GM18868 (cell line): ENCODE measurements around the gene PEX5L.

ENCODE experiments used
- ATAC-seq: cut with Tn5 transposase; IDR thresholded peaks from one replicate; pipeline ENCODE4 v1.9.1; 2021; ENCODE audit warnings: mild to moderate bottlenecking, moderate library complexity; ENCODE audit not compliant: unreplicated experiment

The PEX5L gene, protein sequence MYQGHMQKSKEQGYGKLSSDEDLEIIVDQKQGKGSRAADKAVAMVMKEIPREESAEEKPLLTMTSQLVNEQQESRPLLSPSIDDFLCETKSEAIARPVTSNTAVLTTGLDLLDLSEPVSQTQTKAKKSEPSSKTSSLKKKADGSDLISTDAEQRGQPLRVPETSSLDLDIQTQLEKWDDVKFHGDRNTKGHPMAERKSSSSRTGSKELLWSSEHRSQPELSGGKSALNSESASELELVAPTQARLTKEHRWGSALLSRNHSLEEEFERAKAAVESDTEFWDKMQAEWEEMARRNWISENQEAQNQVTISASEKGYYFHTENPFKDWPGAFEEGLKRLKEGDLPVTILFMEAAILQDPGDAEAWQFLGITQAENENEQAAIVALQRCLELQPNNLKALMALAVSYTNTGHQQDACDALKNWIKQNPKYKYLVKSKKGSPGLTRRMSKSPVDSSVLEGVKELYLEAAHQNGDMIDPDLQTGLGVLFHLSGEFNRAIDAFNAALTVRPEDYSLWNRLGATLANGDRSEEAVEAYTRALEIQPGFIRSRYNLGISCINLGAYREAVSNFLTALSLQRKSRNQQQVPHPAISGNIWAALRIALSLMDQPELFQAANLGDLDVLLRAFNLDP

DNA sequence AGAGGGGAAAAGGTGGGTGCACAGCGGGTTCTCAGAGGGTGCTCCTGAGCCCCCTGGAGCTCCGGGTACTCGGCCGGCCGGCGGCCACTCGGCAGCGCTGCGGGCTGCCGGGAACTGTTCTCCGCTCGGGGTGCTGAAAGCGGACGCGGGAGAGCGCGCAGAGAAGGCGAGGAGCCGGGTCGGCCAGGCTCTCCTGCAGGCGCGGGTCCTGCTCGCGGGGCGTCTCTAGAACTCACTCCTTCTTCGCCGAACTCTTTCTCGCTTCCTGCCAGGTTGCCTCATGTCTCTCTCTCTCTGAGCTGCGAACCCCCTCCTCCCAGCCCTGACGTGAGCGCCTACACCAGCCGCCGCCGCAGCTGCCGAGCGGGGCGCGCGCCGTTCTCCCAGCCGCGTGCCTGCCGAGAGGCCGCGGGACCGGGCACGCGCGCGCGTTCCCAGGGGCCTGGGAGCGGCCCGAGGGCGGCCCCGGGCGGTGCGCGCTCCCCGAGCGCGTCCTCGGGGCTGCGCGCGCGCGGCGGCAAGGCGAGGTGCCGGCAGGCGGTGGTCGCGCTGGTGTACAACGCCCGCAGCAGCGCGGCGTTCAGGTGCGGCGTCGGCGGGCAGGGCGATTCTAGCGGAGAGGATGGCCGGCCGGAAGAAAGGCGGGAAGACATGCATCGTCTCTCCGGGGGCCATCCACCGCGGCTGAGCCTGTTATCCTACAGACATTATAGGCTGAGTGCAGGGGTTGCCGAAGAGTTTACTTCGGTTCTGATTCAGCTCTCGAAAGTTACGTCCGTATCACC lies at the start of gene PEX5L:
Gene PEX5L, minus strand, starts transcription at position 267 of the 785 bp plus-strand sequence. CDS start 338 bp downstream, outside the sequence.
- ATAC-seq, result peak; percentile 78

DNA sequence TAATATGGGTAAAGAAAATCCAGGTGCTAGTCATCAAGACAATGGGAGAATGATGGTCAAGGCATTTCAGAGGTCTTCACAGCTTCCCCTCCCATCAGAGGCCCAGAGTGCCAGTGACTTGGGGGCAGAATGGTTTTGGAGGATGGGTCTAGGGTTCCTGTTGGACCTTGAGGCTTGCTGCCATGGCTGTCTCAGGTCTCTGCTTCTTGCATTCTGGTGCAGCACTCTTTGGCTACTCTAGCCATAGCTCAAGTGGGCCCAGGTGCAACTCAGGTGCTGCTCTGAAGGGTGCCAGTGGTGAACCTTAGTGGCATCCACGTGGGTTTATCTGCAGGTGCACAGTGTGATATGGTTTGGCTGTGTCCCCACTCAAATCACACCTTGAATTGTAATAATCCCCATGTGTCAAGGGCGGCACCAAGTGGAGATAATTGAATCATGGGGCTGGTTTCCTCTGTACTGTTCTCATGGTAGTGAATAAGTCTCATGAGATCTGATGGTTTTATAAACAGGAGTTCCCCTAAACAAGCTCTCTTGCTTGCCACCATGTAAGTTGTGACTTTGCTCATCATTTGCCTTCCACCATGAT lies 48.5 kb upstream of the PEX5L start:
- ATAC-seq, result peak; percentile 51

DNA sequence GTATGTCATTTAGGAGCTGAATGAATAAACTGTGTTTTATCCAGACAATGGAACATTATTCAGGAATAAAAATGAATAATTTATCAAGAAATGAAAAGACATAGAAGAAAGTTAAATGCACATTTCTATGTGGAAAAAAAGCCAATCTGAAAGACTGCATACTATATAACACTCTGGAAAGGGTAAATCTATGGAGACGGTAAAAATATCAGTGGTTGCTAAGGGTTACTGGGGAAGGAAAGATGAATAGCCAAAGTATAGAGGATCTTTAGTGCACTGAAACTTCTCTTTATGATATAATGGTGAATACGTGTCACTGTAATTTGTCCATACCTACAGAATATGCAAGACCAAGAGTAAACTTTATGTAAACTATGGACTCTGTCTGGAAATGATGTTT lies 46.0 kb upstream of the PEX5L start:
- no peak for ATAC-seq

DNA sequence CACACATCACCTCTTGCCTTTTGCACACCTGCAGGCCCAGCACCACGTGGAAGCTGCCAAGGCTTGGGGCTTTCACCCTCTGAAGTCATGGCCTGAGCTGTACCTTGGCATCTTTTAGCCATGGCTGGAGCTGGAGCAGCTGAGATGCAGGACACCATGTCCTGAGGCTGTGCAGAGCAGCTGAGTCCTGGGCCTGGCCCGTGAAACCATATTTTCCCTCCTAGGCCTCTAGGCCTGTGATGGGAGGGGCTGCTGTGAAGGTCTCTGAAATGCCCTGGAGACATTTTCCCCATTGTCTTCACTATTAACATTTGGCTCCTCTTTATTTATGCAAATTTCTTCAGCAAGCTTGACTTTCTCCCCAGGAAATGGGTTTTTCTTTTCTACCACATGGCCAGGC lies 41.9 kb upstream of the PEX5L start:
- ATAC-seq, result no peak

DNA sequence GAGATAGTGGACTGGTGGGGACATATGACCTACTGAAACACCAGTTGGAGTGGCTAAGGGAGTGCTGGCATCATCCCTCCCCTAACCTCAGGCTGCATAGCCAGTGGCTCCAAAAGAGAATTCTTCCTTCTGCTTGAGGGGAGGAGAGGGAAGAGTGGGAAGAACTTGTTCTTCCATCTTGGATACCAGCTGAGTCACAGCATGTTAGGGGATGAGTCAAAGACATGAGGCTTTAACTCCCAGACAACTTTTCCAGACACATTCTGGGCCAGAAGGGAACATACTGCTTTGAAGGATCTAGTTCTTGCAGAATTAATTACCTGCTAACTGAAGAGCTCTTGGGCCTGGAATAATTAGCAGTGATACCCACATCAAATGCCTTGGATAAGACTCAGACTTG lies 36.8 kb upstream of the PEX5L start:
- no peak for ATAC-seq

DNA sequence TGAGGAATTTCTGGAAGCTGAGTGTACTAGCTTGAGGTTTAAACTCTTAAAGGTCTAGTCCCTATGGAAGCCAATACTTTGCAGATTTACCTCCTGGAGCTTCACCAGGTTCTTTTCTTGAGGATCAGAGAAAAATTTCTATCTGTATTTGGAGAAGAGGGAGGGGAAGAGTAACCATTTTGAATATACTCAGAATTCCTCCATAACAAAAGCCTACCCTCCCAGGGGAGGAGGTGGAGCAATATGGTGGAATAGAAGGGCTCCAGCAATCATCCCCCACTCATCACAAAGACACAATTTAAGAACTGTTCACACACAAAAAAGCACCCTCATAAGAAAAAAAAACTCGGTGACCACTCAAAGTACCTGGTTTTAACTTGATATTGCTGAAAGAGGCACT lies 36.0 kb upstream of the PEX5L start:
- ATAC-seq, result no peak

DNA sequence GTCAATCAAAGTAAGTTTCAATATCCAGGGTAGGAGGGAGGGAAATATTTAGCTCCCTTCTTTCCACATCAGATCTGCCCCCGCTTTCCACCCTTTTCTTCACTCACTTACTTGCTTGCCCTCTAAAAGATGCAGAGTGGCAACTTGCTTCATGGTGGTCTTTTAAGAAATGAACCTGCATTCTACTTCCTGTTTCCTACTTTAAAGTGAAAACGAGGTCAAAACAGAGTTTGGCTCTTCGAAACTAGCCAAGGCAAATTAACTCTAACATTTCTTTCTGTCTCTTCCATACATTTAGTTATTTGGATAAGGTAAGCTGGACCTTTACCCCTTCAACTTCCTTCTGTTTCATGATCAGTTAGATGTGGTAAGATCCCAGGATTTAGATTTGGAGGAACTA lies 34.2 kb upstream of the PEX5L start:
- ATAC-seq, result no peak

DNA sequence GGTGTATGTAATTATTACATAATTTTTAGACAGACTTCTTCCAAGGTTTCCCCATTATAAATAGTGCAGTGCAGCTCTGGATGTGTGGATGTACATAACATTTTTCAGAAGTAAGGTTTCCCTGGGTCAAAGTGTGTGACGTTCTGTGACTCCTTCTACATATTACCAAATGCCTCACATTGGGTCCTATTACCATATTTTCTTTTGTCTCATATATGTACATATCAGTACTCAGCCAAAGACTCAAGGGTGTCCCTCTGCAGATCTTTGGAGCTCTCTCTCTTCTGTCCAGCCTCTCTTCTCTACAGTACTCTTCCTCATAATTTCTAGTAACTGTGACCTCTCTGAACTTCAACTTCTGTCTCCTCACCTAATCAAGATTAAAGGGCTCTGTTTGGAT lies 31.3 kb upstream of the PEX5L start:
- no peak for ATAC-seq

DNA sequence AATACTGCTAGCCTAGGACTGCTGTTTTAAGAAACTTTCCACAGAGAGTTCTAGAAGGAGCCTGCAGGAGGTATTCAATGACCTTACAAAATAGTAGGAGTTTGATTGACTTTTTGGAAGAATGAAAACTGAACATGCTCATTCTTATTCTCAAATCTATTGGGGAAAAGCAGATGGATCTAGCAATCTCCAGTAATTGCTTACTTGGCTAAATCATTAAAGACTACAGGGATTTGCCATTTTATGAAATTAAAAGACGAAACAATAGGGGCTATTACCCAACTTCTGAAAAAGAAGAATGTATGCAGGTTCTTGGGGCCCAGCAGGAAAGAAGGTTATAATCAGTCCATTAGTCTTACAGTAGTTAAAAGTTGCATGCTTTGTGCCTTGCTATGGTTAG lies 29.9 kb upstream of the PEX5L start:
- no peak for ATAC-seq

DNA sequence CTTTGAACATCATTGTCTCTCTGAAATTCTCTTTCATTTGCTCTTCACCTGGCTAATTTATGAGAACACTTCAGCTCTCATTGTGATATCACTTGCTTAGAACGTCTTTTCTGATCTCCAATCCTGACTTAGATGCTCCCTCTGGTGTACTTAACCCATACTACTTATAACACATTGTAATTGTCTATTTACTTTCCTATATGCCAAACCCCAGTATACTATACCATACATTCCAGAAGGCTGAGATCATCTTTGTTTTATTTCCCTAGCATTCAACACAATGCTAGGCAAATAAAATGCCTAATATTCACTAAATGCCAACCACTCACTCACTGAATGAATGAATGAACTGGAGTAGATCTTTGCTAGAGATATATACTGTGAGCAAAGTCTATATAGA lies 27.0 kb upstream of the PEX5L start:
- no peak for ATAC-seq

DNA sequence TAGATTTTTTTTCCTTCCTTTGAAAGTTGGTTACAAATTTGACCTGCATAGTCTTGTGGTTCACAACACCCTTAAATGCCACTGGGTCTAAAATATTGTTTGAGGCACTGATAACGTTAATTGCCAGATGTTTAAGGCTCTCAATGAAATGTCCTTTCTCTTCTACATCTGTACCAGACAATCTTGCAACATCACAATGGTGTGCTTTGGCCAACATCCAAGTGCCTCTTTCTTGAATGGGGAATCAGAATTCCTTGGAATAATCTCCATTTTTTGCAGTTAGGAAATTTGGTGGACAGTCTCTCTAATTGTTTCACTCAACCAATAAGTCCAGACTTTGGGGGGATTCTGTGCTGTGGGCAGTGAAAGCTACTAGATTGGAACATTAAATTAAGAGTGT lies 26.0 kb upstream of the PEX5L start:
- ATAC-seq, result no peak

DNA sequence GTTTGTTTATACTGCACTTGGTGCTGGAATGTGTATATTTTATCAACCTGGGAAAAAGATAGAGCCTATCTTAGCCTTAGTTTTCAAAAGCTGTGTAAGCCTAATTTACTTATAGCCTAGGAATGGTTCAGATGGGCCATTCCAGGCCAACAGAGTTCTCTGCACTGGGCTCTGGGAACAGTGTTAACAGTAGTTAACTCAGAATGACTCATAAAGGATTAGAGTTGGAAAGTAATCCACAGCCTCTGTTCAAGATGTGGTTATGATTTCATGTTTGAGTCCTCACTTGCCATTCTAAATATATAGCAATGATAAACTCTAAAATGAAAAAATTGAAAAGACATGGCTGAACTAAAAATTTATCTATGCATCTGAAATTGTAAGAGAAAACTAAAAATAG lies 22.6 kb upstream of the PEX5L start:
- no peak for ATAC-seq

DNA sequence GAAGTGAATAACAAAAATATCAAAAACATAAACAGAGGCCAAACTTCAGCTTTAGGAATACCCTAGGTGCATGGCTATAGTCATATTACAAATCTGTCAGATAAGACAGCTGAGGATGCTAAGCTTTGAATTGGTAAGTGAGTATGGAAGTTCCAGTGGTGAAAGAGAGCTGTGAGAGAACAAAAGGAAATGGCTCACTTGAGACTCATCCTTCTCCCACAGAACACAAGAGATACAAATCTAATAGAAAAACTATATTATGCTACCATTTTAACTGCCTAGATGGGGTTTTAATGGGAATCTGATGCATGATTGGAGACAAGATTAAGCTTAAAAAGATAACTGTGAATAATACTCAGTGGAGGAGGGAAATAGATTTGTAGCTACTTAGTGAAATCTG lies 21.5 kb upstream of the PEX5L start:
- ATAC-seq, result no peak

DNA sequence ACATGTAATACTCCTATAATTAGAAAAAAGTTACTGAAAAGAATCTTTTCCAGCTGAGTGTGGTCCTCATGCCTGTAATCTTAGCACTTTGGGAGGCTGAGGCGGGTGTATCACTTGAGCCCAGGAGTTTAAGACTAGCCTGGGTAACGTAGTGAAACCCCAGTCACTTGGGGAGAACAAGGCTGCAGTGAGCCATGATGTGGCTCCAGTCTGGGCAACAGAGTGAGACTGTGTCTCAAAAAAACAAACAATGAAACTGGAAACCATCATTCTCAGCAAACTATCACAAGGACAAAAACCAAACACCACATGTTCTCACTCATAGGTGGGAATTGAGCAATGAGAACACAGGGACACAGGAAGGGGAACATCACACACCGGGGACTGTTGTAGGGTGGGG lies 18.9 kb upstream of the PEX5L start:
- ATAC-seq, result peak; percentile 92

DNA sequence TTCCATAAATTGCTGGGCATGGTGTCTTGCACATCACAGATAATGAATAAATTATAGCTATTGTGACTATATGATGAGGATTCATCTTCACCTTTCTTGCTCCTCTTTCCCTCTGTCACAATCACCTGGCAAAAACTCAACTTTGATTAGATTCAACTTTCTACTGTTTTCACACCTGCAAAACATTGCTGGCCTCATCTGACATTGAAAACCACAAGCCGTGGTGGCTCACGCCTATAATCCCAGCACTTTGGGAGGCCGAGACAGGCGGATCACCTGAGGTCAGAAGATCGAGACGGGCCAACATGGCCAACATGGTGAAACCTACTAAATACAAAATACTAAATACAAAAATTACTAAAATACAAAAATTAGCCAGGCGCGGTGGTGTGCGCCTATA lies 12.7 kb upstream of the PEX5L start:
- no peak for ATAC-seq

DNA sequence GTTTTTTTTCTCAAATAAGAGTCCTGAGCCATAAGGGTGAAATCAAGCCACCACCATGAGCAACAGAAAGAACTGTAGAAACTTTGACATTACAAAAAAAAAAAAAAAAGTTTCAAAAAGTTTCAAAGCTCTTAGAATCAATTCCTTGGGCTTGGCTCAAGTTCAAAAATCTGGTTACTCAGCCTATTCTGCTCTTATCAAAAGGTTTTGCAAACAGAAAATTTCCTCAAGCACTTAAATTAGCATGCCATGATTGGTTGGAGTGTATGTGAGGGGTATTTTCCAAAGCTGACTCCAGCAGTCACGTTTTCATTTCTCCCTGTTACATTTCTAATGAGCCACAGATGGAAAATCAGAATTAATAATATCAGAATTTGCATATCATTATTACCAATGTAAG lies 12.1 kb upstream of the PEX5L start:
- ATAC-seq, result no peak

DNA sequence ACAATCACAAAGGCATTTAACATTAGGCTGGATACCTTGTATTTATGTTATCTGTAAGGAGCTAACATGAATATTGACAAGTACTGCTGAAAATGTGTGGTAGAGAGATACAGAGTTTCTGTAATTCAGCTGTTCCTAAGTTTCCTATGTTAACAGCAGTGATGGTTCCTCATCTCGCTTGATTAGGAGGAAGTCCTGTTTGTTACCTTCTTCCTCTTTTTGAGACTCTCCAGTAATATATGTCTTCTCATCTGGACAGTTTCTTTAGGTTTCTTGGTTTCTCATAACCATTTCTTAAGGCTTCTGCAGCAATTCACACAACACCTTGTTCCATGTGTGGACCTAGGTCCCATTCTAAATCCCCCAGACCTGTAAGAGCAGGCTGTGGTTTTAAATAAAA lies 11.4 kb upstream of the PEX5L start:
- ATAC-seq, result peak; percentile 97

DNA sequence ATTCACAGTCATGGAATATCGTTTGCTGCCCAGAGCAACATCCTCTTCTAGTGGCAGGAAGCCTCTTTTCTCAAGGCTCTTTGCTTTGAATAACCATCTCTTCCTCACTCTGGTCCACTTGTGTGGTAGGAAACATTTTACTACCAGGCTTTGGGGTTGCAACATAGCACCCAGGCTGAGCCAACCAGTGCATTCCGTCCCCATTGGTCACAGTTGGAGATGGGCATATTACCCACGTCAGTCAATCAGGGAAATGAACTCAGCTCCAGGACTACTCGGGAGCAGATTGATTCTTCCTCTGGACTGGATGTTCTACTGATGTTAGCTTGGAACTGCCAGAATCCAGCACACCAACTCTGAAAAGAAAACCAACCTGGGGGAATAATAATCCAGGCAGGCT lies 4.2 kb upstream of the PEX5L start:
- no peak for ATAC-seq

DNA sequence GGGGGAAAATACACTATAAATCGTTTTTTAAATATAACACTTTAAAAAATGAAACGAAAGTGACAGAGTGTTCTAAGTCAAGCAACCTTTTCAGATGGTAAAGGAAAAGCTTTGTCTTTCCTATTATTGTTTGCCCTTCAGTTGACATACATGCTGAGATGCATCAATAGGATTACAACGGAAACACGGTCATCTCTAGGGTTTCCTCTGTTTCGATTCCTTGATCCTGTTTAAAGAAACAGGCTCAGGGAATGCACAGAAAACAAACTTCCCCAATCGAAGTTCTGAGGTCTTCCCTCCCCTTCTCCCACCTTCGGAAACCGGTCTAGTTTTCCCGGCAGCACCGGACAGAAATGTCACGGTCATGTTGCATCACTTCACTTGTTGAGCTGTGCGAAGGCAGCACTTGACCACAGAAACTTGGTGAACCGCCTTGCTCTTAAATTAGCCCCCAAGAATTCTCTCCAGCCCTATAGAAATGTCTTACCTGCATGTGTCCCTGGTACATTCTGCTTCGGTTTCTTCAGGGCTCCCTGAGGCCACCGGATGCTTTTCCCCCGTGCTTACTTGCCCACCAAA lies 556 bp downstream of the PEX5L start:
- ATAC-seq, result peak; percentile 24

DNA sequence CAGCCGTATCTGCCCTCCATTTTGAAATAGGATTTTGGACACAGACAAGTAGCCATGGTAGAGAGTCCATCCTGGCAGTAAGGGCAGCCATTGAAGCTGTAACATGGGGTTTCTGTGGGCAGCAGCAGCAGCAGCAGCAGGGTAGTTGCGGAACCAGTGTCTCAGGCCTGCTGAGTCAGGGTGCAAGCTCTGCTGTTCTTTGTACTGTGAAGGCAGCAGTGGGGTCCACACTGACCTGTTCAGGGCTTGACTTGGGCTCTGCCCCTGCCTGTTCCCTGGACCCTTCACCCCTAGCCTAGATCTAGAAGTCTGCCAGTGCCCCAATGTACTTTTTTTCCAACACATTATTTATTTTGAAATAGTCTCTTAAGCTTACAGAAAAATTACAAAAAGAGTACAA lies 9.7 kb downstream of the PEX5L start:
- ATAC-seq, result no peak

DNA sequence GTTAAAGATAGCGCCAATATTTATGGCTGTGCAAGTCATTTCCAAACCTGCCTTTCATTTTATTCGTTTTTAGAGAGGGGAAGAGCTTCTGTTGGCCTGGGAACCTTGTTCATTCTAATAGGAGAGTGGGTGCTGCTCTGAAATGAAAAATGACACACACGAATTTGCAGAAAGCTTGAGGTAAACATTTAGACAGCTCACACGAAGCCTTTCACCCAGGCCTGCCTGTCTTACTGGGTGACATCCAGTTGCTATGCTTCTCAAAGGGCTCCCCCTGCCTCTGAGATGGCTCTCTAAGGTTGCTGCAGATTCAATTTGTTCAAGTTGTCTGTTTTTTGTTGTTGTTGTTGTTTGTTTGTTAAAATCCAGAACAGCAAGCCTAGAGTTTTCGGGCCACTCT lies 18.2 kb downstream of the PEX5L start:
- ATAC-seq, result no peak
